Kasumi-1 (cell line): ENCODE data around the gene MT2A.

ENCODE experiments used
- DNase-seq, 2 experiments: peaks; one replicate each; lab custom pipeline; 2025; lab: John Stamatoyannopoulos, UW

MT2A gene

DNA sequence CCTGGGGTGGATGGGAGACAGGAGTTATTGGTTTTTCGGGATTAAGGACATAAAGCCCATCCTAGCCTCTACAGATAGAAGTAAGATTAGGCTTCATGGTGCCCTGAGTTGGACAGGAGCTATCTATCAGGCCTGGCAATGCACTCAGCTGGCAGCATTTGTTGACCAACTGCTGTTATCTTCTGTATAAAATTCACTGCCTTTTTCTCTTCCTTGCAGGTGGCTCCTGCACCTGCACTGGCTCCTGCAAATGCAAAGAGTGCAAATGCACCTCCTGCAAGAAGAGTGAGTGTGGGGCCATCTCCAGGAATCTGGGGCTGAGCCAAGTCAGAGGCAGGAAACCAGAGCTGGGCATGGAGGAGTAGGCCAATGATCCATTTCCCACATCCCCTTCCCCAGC is 30.7 kb downstream of the MT2A start:
- DNase-seq, result no peak

DNA sequence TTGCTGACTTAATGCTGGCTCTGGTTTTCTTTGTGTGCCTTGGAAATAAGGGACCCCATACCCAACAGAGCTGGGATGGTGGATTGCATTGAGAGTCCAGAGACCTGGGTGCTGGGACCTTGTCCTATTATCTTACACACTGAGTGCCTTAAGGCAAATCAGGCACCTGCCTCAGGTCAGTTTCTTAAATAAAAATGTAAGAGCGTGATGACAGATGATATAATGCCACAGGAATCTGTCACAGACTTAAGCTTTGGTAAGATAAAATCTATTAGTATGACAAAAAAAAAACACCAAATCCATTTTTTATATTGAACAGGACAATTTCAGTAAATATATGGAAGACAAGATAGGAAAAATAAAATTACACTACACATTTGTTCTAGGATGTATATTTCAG is 31.7 kb downstream of the MT2A start:
- no peak for DNase-seq

DNA sequence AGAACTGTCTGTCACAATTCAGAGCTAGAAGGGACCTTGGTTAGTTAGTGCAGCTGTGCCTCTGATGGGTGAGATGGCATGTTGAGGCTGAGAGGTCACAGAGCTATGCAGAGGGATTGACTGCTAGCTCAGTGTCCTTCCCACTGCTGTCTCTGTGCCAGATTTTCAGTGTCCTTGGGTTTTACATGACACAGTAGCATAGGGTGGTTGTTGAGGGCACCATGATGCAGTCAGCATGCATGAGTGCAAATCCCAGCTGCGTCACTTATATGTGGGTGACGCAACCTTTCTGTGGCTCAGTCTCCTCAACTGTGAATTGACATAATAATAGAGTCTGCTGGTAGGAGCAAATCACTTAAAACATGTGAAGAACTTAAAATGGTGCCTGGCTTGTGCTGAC is 32.8 kb downstream of the MT2A start:
- no peak for DNase-seq

GRCh38 chr16:56643080-56643778 is 34.8 kb downstream of the MT2A start:
- DNase-seq, result no peak

GRCh38 chr16:56643833-56644232 is 35.4 kb downstream of the MT2A start:
- DNase-seq, result no peak

DNA sequence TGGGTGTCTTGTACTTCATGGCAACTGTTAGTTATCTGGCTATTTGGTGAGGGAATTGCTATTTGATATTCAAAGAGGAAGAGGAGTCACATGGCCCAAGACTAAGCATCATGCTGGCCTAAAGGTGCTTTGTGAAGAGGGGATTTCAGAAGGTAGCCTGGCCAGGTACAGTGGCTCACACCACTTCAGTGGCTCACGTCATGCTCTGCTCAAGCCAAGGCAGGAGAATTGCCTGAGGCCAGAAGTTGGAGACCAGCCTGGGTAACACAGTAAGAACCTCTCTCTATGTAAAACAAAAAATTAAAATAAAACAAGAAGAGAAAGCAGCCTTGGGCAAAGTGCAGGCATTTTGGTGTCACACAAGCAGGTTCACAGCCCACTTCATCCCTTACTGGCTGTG is 36.9 kb downstream of the MT2A start:
- no peak for DNase-seq

- no peak for DNase-seq
Measured at GRCh38 chr16:56645838-56646237, 37.5 kb downstream of the MT2A start.

DNA sequence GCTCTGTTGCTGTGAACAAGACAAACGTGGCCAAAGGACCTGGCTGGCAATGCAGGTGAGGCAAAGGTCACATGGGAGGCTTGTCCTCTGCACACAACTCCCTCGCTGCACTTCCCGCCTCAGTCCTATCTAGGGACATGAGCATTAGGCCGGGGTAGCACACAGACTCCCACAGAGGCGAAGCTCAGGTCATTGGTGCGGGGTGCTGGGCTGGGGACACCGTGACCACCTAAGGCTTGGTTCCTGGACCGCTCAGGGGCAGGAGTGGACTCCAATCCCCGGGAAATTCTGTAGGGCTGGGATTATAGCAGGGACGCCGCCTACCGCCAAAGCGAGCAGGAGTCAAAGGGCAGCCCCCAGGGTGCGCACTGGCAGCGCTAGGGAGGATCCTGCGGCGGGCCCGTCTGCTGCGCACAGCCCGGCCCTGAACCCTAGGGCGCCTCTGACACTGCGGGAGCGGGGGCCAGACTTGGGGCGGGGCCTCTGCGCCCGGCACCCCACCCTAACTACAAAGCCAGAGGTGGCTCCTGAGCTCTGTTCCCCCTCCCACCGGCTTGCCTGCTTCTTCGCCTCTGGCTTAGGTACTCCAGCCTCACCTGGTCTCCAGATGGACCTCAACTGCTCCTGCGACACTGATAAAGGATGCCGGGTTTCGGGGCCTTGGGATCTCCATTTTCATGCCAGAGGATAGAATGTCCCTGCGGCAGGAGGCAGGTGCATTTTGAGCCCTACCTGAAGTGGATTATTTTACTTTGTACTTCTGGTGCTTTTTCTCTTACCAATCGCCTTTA is 39.5 kb downstream of the MT2A start:
- DNase-seq, result no peak

- no peak for DNase-seq
Measured at GRCh38 chr16:56649271-56649670, 40.9 kb downstream of the MT2A start.

GRCh38 chr16:56649820-56650219 is 41.4 kb downstream of the MT2A start:
- no peak for DNase-seq

DNA sequence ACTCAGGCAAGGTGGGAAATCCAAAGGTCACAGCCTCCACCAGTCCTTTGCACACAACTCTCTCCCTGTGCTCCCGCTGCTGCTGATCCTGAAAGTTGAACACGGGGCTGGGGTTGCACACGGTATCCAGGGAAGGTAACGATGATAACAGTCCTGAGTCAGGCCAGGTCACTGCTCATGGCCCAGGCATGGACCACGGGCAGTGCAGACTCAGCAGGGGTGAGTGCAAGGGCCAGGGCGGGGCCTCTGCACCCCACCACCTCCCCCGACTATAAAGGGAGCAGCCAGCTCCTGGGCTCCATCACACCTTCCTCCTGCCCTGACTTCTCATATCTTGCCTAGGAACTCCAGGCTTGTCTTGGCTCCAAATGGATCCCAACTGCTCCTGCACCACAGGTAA is 43.2 kb downstream of the MT2A start, which contains the start of gene MT1B:
Gene MT1B, plus strand, starts transcription at position 301 of the 400 bp plus-strand sequence. Its CDS starts 68 bp downstream, at position 369.
- DNase-seq, result no peak

DNA sequence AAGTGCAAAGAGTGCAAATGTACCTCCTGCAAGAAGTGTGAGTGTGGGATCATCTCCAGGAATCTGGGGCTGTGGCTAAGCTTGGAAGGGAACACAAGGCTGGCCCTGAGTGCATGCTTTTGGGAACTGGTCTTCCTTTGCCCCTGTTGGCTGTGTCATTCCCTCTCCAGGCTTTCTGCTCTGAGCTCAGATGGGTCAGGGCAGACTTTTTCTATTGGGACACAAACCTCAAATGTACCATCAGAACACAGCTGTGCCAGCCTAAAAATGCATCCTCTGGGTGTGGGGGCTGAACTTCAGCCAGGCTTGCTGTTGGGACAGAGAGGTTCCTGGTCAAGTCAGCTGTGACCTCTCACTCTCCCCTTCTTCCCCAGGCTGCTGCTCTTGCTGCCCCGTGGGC is 44.2 kb downstream of the MT2A start:
- no peak for DNase-seq

DNA sequence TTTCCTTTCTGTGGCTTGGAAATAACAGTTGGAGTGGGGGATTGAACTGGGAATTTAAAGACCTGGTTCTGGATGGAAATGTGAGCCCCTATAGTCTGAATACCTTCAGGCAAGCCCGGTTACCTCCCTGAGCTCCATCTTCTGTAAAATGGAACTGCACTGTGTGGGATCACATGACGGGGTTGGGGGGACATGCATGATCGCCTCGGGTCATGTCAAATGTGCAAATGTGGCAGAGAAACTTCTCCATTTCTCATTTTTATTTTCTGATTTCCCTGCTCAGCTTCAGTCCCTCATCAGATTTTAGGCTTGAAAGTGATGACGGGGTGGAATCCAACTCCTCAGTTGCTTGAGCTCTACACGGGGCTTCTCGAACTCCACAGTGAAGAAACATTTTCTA is 44.8 kb downstream of the MT2A start:
- no peak for DNase-seq

- DNase-seq, result no peak
Measured at GRCh38 chr16:56657555-56658326, 49.4 kb downstream of the MT2A start, which contains the start of gene MT1F. Gene MT1F, plus strand, starts transcription at chr16:56657959. Its CDS starts 100 bp downstream, at chr16:56658059.

DNA sequence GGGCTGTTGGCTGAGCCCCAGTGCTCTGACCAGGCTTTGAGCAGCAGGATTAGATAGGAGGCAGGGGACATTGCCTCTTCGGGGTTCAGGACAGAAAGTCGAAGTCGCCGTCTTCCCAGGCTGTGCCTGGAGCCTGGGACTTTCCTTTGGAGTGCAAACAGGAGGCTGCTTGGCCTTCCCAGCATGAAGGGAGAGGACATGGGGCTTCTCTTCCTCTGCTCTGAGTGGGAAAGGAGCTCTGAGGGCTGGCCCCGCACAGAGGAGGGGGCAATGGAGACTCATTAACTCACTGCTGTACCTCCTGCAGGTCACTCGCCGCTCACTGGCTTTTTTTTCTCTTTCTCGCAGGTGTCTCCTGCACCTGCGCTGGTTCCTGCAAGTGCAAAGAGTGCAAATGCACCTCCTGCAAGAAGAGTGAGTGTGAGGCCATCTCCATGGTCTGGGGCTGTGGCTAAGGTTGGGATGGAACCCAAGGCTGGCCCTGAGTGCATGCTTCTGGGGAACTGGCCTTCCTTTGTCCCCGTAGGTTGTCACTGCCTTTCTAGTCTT is 50.0 kb downstream of the MT2A start:
- DNase-seq, result no peak
